ENCODE data around the gene TRAF3IP1.
"Not testable (repeated sequence)": the region's sequence is repeated elsewhere in the genome, so short reads cannot be mapped to it uniquely, and the experiment has no call there.

TRAF3IP1 gene

DNA sequence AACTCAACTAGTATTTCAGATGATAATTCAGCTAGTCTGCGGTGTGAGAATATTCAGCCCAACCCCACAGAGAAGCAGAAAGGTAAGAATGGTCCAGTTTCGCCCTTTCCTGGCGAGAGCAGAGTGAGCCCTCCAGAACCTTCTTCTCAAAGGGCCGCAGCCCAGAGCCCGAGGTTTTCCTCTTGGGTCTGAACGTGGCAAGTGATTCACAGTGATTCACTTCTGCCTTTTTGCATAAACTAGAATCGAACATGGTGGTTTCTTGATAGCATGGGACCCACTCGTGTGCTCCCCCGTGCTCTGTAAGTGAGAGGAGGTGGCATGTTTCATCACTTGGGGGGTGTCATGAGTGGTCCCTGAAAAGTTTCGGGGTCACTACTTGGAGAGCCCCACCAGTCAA is 24.2 kb downstream of the TRAF3IP1 start:
- DNase-seq: no peak

DNA sequence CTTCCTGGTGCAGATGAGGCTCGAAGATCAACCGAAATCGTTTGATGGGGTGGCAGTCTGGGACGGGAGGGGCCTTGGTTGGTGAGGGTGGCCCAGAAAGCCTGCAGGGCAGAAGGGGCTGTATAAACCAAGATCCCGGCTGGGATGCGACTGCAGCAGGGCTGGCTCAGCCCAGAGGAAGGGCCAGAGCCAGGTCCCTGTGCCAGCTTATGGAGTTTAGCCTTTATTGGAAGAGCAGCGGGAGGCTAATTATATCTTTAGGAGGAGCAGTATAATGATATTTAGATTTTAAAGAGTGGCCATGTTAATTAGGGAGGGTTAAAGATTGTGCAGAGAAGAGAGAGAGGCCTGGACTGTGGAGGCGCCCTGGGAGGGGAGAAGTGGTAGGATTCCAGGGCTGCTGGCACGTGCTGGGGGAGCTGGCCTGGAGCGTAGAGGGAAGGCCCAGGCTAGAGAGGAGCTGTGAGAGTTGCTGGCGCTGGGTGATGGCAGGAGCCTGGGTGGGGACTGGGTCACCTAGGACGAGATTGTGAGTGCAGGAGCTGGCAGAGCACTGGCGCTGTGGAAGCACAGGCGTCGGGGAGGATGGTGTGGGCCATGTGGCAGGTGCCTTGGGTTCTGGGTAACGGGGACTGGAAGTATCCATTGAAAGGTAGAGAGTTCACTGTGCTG is 25.1 kb downstream of the TRAF3IP1 start:
- no peak for DNase-seq

DNA sequence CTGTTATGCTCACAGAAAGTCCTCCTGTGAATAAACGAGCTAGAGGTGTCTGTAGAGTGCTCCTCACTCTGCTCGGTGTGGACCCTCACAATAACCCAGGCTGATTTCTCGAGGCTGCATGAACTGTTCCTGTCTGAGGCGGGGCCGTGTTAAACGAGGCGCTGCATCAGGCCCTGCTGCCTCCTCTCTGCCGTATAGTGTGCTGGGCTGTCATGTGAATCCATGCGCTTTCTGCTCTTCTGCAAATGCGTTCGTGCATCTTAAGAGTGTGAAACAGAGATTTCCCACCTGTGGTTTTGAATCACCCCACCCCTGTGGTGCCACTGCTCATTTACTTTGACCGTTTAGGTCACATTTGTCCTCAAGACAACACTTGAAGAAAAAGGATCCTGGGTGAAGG is 26.2 kb downstream of the TRAF3IP1 start:
- DNase-seq: no peak

DNA sequence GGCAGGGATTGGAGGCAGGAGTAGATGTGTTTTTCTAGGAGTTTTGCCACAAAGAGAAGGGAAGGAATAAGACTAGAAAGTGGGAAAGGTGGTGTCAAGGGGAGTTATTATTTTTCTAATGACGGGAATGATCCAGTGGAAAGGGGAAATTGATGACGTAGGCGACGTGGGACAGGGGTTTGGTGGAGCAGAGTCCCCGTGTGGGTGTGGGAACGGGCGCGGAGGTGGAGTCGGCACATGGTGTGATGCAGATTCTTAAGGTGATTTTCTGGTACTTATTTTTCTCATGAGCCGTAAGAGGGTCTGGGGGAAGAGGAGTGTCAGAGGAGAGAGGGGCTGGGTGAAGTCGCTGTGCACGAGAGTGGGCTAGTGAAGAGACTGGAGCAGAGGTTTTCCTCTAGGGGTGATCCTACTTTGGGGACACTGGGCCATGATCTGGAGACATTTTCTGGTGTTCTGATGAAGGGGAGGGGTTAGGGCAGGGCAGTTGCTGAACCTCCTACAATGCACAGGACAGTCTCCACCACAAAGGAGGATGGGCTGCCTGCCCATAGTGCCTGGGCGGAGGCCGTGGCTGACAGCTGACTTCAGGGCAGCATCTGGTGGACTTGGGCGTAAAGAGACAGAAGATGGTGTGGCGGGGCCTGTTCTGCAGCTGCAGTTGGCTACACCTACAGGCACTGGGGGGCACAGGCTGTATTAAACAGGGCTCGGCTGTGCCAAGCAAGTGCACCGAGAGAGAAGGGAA is 30.0 kb downstream of the TRAF3IP1 start:
- DNase-seq: no peak

DNA sequence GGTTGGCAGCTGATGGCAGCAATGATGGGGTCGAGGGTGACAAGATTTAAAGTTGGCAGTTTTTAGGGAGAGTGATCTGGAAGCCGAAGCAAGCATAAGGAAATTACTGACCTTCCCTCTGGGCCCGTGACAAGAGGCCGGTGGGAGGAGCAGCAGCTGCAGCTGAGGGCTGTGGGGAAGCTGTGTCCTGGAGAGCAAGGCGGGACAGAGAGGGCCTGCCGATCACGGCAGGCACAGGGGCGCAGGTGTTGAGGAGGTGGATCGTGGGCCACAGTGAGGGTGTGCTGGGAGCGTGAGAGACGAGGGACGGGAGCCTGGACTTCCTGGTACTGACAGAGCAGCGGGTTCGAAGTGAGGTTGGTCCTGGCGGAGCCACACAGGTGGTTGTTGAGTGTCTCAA is 31.0 kb downstream of the TRAF3IP1 start:
- DNase-seq: no peak

DNA sequence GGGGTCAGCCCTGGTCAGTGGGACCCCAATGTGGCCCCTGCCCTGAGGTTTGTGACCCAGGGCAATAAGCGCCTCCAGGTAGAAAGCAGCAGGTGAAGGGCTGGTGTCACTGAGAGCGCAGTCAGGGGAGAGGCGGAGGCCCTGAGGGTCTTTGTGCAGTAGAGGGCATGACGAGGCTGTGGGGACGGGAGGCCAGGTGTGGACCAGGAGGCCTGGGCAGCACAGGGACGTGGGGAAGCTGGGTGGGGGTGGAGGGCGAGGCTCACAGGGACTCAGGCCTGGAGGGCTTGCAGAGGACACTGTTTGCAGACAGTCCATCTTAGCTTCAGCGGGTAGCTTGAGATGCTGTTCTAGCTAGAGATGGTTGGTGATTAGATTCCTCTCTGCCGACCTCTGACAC is 32.0 kb downstream of the TRAF3IP1 start:
- no peak for DNase-seq

DNA sequence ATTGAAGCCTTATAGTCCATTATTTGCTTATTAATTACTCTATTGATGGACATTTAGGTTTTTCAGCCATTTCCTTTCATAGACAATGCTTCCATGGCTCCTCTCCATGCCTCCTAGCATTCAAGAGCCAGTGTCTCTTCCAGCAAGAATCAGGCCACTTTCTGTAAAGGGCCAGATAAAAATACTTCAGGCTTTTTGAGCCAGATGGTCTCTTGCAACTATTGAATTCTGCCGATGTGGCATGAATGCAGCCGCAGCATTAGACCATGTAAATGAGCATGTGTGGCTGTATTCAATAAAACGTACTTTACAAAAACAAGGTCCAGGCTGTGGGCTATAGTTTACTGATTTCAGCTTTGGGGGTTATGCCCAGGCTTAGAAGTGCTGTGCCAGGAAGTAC is 38.5 kb downstream of the TRAF3IP1 start:
- no peak for DNase-seq

DNA sequence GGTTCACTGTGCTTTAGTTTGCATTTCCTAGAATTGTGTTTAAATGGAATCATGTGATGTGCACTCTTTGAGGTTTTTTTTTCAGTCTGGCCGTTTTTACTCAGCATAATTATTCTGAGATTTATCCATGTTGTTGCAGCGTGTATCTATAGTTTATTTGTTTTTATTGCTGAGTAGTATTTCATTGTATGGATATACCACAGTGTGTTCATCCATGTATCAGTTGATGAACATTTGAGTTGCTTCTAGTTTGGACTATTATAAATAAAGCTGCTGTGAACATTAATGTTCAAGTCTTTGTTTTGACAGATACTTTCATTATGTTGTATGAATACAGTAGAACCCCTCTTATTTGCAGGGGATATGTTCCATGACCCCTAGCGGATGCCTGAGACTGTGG is 39.1 kb downstream of the TRAF3IP1 start:
- no peak for DNase-seq

DNA sequence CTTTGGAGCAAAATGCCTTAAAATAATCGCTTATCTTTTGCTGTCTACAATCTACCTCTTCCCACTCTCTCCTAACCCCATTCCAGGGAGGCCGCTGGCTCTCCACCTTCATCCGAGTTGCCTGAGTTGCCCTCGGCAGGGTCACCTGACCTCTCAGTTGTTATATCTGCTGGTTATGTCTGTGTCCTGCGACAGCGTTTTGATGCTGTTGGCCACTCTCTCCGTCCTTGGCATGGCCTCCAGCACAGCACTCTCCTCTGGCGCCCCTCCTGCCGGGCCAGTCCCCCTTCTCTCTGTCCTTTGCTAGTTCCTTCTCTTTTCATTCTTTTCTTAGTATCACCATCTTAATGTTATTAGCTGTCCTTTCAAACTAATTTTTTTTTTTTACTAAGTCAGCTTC is 41.6 kb downstream of the TRAF3IP1 start:
- no peak for DNase-seq

DNA sequence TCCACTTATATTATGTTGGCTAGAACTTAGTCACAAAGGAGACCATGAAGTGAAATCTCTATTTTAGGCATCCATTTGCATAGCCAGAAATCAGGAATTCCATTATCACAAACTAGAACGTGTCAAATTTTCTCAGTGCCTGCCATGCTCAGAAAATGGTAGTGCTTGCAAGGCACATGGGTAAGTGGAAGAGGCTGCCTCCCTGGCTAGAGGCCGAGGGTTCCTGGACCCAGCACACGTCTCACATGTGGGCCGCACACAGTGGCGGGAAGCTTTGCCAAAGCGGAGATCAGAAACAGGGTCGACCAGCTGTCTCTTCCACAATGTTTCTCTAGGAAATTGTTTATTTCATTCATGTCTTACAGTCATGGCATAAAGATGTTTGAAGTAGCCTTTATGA is 42.3 kb downstream of the TRAF3IP1 start:
- DNase-seq: no peak

DNA sequence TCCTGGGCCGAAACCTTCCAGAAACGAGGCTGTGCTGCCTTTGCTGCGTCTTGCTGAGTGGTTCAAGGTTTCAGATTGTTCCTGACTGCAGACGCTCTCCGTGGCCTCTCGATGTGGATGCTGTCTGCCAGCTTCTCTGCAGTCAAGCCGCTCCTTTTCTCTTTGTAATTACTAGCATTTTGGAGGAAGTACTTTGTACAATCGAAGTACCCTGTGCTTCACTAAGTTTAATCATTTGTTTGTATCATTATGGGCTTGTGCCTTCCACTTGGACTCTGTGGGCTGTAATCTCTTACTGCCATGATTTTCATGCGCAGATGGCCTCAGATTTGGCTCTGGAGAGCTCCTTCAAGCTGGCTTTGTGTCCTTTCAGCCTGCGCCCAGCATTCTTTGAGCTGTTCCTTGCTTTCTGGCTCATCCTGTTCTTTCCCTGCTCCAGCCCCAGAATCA is 49.3 kb downstream of the TRAF3IP1 start:
- no peak for DNase-seq

DNA sequence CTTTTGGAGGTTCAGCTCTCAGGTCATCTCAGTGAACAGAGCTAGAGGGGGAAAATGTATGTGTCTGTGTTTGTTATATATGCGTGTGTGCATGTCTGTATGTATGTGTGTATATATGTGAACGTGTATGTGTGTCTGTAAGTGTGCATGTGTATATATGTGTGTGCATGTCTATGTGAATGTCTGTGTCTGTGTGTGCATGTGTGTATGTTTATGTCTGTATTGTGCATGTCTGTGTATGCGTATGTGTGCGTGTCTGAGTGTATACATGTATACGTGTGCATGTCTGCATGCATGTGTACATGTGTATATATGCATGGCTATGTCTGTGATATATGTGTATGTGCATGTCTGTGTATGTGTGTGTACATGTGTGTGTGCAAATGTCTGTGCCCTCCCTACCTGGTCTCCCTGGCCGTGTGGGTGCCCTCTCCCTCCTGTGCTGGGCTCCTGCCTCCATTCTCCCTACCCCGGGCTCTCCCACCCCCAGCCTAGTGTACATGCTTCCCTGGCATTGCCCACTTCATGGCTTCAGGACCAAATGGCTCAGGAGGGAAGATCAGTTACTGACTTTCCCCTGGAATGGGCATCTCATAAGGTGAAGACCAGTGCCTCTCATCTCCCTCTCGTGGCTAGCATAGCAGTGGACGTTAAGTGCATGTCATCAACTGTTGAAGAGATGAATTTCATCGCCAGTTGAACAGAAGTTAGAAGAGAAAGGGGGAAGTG is 49.9 kb downstream of the TRAF3IP1 start:
- no peak for DNase-seq

DNA sequence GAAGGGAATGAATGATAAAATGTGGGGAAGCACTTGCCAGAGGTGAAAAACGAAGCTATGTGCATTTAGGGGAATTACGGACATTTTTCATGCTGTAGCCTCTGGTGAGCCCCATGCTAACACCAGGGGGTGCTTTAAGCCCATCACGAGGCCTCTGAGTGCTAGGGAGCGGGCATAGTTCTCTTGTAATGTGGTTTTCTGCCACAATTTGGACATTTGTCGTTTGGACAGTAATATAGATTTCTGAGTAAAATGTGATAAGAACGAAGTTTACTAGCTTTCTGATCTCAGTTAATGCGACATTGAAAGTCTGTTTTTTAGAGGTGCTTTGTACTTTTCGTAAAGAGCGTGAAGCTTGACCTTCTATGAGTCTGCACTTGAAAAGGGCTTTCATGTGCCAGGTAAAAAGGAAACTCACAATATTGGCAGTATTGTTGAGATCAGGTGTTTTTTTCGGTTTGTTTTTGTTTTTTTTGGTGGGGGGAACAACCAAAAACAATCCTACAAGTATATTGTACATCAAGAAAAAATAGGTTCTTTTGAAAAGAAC is 50.6 kb downstream of the TRAF3IP1 start:
- DNase-seq: peak; percentile 62

DNA sequence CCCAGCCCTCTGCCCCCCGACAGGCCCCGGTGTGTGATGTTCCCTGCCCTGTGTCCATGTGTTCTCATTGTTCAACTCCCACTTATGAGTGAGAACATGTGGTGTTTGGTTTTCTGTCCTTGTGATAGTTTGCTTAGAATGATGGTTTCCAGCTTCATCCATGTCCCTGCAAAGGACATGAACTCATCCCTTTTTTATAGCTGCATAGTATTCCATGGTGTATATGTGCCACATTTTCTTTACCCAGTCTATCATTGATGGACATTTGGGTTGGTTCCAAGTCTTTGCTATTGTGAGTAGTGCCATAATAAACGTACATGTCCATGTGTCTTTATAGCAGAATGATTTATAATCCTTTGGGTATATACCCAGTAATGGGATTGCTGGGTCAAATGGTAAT is 52.0 kb downstream of the TRAF3IP1 start:
- not testable (repeated sequence) for DNase-seq

DNA sequence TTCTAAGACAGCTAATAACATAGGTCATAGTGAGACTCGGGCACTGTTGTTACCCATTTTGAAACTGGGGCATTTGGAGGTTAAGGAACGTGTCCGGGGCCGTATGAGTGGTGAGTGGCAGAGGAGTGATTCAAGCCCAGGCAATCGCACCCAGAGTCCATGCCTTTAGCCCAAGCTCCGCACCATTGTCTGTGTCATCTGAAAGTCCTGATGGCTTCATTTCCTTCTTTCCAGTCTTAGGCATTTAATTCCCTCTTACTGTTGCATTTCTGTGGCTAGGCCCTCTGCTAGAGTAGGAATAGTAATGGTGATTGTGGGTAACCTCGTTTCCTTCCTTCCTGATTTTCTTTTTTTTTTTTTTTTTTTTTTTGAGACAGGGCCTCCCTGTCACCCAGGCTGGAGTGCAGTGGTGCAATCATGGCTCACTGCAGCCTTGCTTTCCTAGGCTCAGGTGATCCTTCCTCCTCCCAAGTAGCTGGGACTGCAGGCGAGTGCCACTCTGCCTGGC is 56.6 kb downstream of the TRAF3IP1 start:
- DNase-seq: peak; percentile 60

DNA sequence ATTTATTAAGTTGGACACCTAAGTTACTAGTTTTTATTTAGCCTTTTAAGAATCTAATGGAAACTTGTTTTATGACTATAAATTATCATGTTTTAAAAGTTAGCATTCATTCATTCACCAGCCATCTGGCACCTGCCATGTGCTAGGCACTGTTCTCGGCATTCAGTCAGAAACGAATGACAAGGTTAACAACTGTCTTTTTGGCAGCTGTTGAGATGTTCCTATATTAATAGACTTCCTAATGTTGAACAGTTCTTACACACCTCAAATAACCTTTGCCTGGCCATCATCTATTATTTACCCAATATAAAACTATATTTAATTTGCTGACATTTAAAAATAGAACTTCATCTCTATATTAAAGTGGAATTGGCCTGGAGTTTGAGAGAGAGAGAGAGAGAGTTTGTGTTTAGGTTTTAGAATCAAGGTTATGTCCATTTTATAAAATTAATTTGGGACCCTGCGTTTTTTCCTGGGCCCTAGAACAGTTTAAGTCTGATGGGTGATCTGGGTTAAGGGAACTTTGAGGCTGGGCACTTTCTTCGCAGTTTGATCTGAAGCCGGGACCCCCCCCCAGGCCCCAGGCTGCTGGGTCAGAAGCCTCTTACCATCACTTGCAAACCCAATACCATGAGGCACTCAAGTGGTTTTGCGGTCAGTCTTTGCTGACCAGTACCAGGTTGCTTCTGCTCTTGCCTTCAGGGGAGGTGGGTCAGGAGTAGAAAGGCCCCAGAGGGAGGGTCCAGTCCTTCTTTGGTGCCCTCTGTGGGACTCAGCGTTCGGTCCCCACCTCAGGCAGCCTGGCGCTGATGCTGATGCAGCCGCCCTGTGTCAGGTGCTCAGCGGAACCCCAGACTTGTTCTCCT is 58.1 kb downstream of the TRAF3IP1 start:
- DNase-seq: no peak

DNA sequence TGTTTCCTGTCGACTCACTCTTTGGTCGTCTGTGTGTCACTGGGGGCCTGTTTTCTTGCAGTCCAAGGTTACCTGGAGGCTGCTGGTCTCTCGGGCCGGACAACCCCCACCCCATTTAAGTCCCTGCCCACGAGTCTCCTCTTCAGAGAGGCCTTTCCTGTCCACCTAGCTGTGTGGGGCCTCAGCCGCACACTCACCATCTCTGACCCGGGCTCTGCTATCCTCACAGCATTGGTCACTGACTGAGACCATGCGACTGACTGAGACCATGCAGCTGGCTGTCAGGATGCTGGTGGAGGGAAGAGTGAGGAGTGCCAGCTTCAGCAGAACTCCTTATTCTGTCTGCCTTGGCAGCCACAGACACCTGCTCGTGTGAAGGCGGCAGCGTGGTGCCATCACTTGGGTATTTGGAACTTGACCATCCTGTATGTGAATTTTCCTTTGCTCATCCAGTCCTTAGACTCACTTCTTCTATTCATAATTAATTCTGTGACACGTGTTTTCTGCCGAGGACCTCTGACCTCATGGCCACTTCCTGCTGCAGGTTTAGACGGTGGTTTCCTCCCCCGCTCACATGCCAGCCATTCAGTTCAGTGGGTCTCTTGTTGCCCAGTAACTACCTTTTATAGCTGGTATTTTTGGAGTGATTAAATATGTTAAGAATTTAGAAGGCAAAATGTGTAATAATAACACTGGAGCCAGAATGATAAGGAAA is 58.9 kb downstream of the TRAF3IP1 start:
- DNase-seq: peak; percentile 52

DNA sequence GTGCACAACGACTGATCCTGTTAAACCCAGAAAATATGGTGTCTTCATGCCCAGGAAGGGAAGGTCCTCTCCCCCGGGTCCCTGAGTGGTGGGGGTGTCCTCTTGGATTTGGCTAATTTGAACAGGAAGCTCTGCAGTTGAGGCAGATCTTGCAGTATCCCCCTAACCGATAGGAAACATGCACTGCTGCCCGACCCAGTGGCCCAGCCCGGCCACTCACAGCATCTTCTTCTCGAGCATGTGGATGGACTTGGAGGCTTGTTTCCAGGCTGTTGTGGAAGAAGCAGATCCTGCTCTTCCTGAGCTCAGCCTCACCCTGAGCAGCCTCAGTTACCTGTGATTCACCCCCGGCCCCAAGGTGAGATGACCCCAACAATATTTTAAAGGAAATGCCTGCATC is 60.0 kb downstream of the TRAF3IP1 start:
- DNase-seq: no peak

DNA sequence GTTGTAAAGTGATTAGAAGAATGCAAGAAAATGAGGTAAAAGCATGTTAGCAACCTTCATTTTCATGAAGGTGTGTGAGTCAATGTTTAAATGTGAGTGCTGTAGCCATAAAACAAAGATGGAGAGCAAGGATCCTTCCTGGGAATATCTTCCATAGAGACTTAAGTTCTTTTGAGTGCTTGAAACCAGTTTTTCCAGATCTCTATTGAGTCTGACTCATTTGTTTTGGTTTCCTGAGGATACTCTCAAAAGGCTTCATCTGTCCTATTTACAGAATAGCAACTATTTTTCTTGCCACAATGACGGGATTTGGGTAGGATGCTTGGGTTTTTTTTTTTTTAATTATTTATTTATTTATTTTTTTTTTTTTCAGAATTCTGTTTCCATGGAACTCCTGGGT is 60.5 kb downstream of the TRAF3IP1 start:
- DNase-seq: no peak

DNA sequence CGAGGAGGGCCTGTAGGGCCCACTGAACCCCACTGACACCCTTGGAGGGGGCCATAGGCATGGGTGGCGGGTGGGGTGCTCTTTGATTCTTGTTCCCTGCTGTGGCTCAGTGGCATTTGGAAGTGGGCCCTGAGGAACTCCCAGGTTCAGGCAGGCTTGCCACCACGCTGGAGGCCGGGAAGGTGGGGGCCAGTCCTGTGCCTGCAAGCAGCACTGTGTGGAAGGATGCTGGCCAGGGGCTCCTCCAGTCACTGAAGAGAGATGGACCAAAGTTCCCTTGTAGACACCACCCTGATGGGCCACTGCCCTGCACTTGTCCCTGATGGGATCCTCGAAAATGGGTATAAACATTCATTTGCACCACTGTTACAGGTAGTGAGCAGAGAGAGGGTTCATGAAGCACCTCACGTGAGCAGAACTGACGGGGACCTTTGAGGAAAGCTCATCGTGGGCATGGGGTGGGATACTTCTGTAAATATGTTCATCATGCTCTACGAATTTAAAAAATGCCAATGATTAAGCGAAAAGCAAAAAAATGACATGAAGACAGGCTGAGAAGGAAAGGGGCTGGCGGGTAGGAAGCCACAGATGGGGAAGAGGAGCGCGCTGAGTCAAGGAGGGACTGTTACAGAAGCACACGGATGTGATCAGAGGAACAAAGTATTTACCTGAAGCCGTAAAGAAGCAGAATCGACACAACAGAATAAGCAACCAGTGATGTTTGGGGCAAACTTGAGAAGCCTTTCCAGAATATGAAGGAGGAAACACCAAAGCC is 61.2 kb downstream of the TRAF3IP1 start:
- DNase-seq: no peak

DNA sequence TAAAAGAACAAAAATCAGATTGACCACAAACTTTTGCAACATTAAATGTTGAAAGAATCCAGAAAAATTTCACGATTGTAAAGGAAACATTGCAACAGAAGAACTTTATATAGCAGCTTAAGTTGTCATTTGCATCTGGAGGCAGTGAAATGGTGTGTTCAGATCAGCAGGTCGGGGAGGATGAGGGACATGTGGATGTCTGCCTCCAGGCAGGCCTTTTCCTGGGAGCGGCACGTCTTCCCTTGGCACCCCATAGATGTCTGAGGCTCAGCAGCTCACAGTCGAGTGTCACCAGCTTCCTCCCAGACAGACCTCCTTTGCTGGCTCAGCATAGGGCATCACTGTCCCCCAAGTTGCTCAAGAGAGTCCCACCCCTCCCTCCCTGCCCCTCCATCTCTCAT is 62.1 kb downstream of the TRAF3IP1 start:
- DNase-seq: no peak

Measured in activated CD4-positive, alpha-beta T cell treated with anti-CD3 and anti-CD28 coated beads, Interleukin-10, Interleukin-2, amounts not matched to agents 100 ng/mL and 50 ng/mL, durations not matched to agents 16 hours and 8 hours (primary cell).